ELR (cell line): Measurements from ENCODE around the gene FBXO45.
"Not testable (repeated sequence)": the region's sequence is repeated elsewhere in the genome, so short reads cannot be mapped to it uniquely, and the experiment has no call there.

ENCODE experiments used
- DNase-seq: peaks from one replicate; pipeline ENCODE4 v3.0.0-alpha.2; 2015; ENCODE audit warnings: low read depth

FBXO45 gene

GRCh38 chr3:196568246-196569002 is at the start of gene FBXO45, which contains the start of gene WDR53:
FBXO45 (plus strand) TSS chr3:196568660; CDS start chr3:196568985, 325 bp downstream.
WDR53 (minus strand) TSS chr3:196568554; CDS start chr3:196561475, 7,079 bp downstream.
- DNase-seq, result peak; percentile 97

- DNase-seq, result peak; percentile 93
These were observed 49.3 kb upstream of the FBXO45 start for GRCh38 chr3:196518966-196519717.

DNA sequence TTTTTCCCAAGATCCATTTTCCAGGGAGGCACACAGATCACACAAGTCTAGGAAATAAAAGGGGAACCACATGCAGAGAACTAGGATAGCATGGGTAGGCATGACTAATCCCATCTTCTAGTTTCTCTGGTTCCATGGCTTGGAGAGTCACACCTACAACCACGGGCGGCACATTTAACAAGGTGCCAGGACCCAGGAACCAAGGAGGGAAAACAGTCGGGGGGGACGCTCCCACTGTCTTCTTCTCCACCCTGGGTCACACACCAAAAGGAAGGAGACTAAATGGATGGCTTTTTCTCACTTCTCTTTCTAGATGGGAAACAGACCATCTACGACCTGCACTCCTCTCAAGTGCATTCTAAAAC is 48.8 kb upstream of the FBXO45 start:
- DNase-seq, result no peak

GRCh38 chr3:196521291-196521690 is 47.2 kb upstream of the FBXO45 start:
- DNase-seq, result not testable (repeated sequence)

GRCh38 chr3:196523841-196524240 is 44.6 kb upstream of the FBXO45 start:
- no peak for DNase-seq

DNA sequence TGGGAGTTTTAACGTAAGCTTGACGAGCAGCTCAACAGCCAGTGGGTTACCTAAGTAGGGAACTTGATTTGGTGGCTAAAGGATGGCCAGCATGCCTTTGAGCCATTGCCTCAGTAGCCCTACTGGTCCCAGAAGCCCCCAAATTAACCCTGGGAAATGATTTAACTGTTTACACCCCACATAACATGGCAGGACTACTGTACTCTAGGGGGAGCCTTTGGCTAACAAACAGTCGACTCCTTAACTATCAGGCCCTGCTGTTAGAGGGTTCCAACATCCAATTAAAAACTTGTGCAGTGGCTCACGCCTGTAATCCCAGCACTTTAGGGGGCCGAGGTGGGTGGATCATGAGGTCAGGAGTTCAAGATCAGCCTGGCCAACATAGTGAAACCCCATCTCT is 43.9 kb upstream of the FBXO45 start:
- peak; percentile 43 for DNase-seq

GRCh38 chr3:196525141-196525540 is 43.3 kb upstream of the FBXO45 start:
- no peak for DNase-seq

GRCh38 chr3:196528639-196529233 is 39.7 kb upstream of the FBXO45 start:
- DNase-seq, result peak; percentile 84

GRCh38 chr3:196531418-196531817 is 37.0 kb upstream of the FBXO45 start:
- no peak for DNase-seq

- DNase-seq, result no peak
These were observed 35.2 kb upstream of the FBXO45 start for GRCh38 chr3:196533260-196533681.

GRCh38 chr3:196537319-196537984 is 31.0 kb upstream of the FBXO45 start:
- peak; percentile 52 for DNase-seq

GRCh38 chr3:196541684-196542445 is 26.6 kb upstream of the FBXO45 start:
- no peak for DNase-seq

DNA sequence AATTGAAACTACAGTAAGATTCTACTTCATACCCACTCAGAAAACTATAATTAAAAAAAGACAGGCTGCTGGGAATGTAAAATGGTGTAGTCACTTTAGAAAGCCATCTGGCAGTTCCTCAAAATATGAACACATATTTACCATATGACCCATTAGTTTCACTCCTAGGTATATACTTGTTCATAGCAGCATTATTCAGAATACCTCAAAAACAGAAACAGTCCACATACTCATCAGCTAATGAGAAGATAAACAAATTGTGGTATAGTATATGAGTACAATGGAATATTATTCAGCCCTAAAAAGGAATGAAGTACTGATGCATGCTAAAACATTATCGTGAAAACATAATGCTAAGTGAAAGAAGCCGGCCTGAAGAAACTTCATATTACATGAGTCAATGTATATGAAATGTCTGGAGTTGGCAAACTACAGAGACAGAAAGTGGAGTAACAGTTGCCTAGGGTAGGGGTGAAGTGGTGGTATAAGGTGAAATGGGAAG is 23.9 kb upstream of the FBXO45 start:
- no peak for DNase-seq

GRCh38 chr3:196546537-196546936 is 21.9 kb upstream of the FBXO45 start:
- no peak for DNase-seq

GRCh38 chr3:196547067-196547466 is 21.4 kb upstream of the FBXO45 start:
- no peak for DNase-seq

DNA sequence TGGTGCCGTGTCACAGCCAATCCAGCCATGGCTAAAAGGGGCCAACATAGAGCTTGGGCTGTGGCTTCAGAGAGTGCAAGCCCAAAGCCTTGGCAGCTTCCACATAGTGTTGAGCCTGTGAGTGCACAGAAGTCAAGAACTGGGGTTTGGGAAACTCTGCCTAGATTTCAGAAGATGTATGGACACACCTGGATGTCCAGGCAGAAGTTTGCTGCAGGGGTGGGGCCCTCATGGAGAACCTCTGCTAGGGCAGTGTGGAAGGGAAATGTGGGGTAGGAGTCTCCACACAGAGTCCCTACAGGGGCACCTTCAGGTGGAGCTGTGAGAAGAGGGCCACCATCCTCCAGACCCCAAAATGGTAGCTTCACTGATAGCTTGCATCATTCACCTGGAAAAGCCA is 19.1 kb upstream of the FBXO45 start:
- DNase-seq, result not testable (repeated sequence)

DNA sequence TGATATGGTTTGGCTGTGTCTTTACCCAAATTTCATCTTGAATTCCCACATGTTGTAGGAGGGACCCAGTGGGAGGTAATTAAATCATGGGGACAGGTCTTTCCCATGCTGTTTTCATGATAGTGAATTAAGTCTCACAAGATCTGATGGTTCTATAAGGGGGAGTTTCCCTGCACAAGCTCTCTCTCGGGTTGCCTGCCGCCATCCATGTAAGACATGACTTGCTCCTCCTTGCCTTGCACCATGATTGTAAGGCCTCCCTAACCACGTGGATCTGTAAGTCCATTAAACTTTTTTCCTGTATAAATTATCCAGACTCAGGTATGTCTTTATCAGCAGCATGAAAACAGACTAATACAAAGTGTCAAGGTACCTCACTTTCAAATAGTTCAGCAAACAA is 18.3 kb upstream of the FBXO45 start:
- DNase-seq, result not testable (repeated sequence)

DNA sequence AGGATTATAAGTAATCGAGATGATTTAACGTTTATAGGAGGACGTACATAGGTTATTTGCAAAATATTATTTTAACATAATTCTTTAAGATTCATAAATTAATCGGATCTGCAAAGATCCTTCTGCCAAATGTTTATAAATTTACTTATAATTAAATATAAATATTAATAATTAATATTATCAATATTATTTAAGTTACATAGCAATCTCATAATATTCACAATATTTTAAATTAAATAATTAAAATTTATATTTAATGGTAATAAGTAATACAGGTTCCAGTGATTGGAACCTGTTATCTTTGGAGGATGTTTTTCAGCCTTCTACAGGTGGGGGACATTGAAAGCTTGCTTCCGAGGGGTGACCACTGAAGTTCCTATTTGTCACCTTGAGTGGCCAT is 16.2 kb upstream of the FBXO45 start:
- no peak for DNase-seq

DNA sequence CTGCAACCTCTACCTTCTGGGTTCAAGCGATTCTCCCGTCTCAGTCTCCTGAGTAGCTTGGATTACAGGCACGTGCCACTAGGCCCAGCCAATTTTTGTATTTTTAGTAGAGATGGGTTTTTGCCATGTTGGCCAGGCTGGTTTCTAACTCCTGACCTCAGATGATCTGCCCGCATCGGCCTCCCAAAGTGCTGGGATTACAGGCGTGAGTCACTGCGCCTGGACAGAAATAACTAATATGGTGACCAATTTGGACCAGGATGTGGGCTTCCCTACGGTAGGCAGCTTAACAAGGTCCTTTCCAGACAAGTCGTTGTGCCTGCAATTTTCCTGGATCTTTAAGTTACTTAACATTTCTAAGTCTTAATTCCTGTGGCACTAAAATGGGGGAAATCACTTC is 14.9 kb upstream of the FBXO45 start:
- DNase-seq, result no peak

DNA sequence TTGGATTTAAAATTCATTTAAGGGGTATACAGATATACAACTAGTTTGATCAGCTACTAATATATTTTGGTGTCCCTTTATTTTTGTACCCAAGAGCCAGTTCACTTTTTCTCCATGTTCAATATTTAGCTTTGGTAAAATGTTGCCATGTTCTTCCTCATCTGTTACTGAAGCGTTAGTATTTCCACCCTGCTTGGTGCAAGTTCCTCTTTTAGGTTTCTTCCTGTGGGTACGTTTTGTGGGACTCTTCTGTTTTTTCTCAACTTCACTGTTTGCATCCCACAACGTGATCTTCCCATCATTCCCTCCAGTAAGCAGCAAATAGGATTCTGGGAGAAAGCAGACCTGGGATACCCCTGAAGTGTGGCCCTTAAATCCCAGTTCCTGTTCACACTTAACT is 14.3 kb upstream of the FBXO45 start:
- no peak for DNase-seq

- no peak for DNase-seq
These were observed 13.2 kb upstream of the FBXO45 start for GRCh38 chr3:196555295-196555694.
